GM12878 (cell line): ENCODE data around the gene TPO. TPM values are rescaled to one million over a fixed set of nuclear protein-coding genes. Genes with fewer than 3 reads are reported as not detected.

Experiments
- ATAC-seq: fragments of 200-7000 bp; cut with Tn5 transposase; 3 replicates; pipeline ENCODE4 v1.9.1; 2020; ENCODE audit warnings: mild to moderate bottlenecking, moderate library complexity
- BruUV-seq: library from RNA; stranded (reverse); fragments of 400-500 nt; replicated peaks from 2 replicates; lab custom pipeline; 2021; lab: Mats Ljungman, UMichigan
- CTCF ChIA-PET: fragments of 300-600 bp; sonication (Branson Sonifier 250); formaldehyde crosslinking; extraction: SDS; loops from one replicate; lab custom pipeline; 2021; ENCODE audit warnings: inconsistent platforms; lab: Yijun Ruan, JAX
- POLR2A ChIA-PET: fragments of 350-600 bp; formaldehyde crosslinking; extraction: SDS; loops from one replicate; lab custom pipeline; 2021; ENCODE audit warnings: inconsistent platforms; lab: Charles Lee
- RAD21 ChIA-PET: fragments of 300-600 bp; sonication (Branson Sonifier 250); formaldehyde crosslinking; loops from one replicate; lab custom pipeline; 2023; ENCODE audit warnings: antibody characterized with exemption; ENCODE audit not compliant: unreplicated experiment; lab: Charles Lee
- SMC1A ChIA-PET: fragments of 300-600 bp; sonication (Branson Sonifier 250); formaldehyde crosslinking; loops from one replicate; lab custom pipeline; 2023; ENCODE audit not compliant: unreplicated experiment, uncharacterized antibody; lab: Charles Lee
- DNase-seq: peaks from one replicate; pipeline ENCODE4 v3.0.0-alpha.2; 2011; ENCODE audit warnings: low read depth, low spot score
- FAIRE-seq: peaks from 3 replicates; lab custom pipeline; 2011; peaks lifted over from hg19 to GRCh38; lab: Jason Lieb, UNC
- H2AFZ ChIP-seq: 2 replicates; pipeline ENCODE4 v1.6.0; 2011; ENCODE audit warnings: low read depth, low read length, control low read depth; ENCODE audit not compliant: control insufficient read depth
- H3K27ac ChIP-seq: 2 replicates; pipeline ENCODE4 v1.5.1; 2011; ENCODE audit warnings: control low read depth; ENCODE audit not compliant: control insufficient read depth, insufficient read depth
- H3K27me3 ChIP-seq, 2 experiments: replicated peaks in 1 of 2; 2 replicates each; pipeline versions ENCODE4 v1.6.0 to v1.6.1; 2011; ENCODE audit warnings: low read length in 1 of 2; ENCODE audit not compliant: control insufficient read depth in 2 of 2, insufficient read depth in 2 of 2
- H3K36me3 ChIP-seq, 2 experiments: 2 replicates each; pipeline ENCODE4 v1.5.1; 2011; ENCODE audit warnings: low read length in 1 of 2; ENCODE audit not compliant: control insufficient read depth in 2 of 2, insufficient read depth in 2 of 2
- H3K4me1 ChIP-seq: 2 replicates; pipeline ENCODE4 v1.6.1; 2011; ENCODE audit warnings: mild to moderate bottlenecking, low read length, moderate library complexity, mixed read lengths; ENCODE audit not compliant: control insufficient read depth, insufficient read depth
- H3K4me2 ChIP-seq: 2 replicates; pipeline ENCODE4 v1.6.0; 2011; ENCODE audit warnings: control low read depth; ENCODE audit not compliant: control insufficient read depth, insufficient read depth
- H3K4me3 ChIP-seq: fragments of 200-600 bp; sonication (generic); 2 replicates; pipeline ENCODE4 v1.5.1; 2016
- H3K79me2 ChIP-seq: 2 replicates; pipeline ENCODE4 v1.6.0; 2011; ENCODE audit warnings: low read length; ENCODE audit not compliant: control insufficient read depth, insufficient read depth
- H3K9ac ChIP-seq: 2 replicates; pipeline ENCODE4 v1.8.0; 2011; ENCODE audit warnings: low read length, control low read depth, mixed read lengths; ENCODE audit not compliant: control insufficient read depth, insufficient read depth
- H3K9me3 ChIP-seq: replicated peaks from 3 replicates; pipeline ENCODE4 v1.5.1; 2011; ENCODE audit warnings: mild to moderate bottlenecking, low read length; ENCODE audit not compliant: control insufficient read depth, insufficient read depth
- H4K20me1 ChIP-seq: 2 replicates; pipeline ENCODE4 v1.6.0; 2011; ENCODE audit not compliant: control insufficient read depth, insufficient read depth
- ATF3 ChIP-seq: IDR thresholded peaks from 2 replicates; pipeline ENCODE4 v1.6.1; 2011; ENCODE audit warnings: low read depth, mild to moderate bottlenecking, low read length, moderate library complexity, borderline replicate concordance; ENCODE audit errors: extremely low read depth
- CBX3 ChIP-seq: fragments of 200-600 bp; sonication (generic); IDR thresholded peaks from 2 replicates; pipeline ENCODE4 v1.6.1; 2016; ENCODE audit warnings: low read depth, borderline replicate concordance
- FOS ChIP-seq: IDR thresholded peaks from 3 replicates; pipeline ENCODE4 v1.6.1; 2011; ENCODE audit warnings: borderline replicate concordance; ENCODE audit not compliant: insufficient read length; ENCODE audit errors: extremely low read depth
- KLF5 ChIP-seq: fragments of 450-650 bp; IDR thresholded peaks from 2 replicates; pipeline ENCODE4 v1.6.1; 2014; ENCODE audit warnings: mild to moderate bottlenecking; ENCODE audit not compliant: partially characterized antibody
- RELB ChIP-seq: fragments of 450-650 bp; IDR thresholded peaks from 2 replicates; pipeline ENCODE4 v1.6.1; 2017; ENCODE audit warnings: low read depth, mild to moderate bottlenecking, moderate library complexity
- ZBED1 ChIP-seq: IDR thresholded peaks from 2 replicates; pipeline ENCODE4 v1.6.1; 2016; ENCODE audit warnings: borderline replicate concordance
- ZBTB33 ChIP-seq: fragments of 450-650 bp; IDR thresholded peaks from 2 replicates; pipeline ENCODE4 v1.6.1; 2017; ENCODE audit warnings: mild to moderate bottlenecking
- WGBS: methylation state at CpG from one replicate; pipeline ENCODE4 v1.1.6; 2016; ENCODE audit warnings: low lambda C conversion rate; ENCODE audit not compliant: insufficient replicate concordance, insufficient coverage; ENCODE audit errors: missing lambda C conversion rate; 5-methylcytosine and 5-hydroxymethylcytosine counted together
- in situ Hi-C: fragments of 300-500 bp; cut with MboI; formaldehyde crosslinking; loops from 9 replicates; pipeline ENCODE4 v1.14.3; 2018; ENCODE audit warnings: mixed read lengths
- intact Hi-C: fragments of 100-400 bp; cut with micrococcal nuclease; formaldehyde crosslinking; loops from one replicate; pipeline ENCODE4 v1.14.2; 2022; ENCODE audit not compliant: unreplicated experiment
- polyA plus RNA-seq, 11 experiments: library from polyadenylated mRNA; depleted of rRNA in 4 of 11; unstranded in 6 of 11; stranded (reverse) in 5 of 11; fragments of >200 nt; fragmentation: Nextera tagmentation in 4 of 11; fragmentation: Illumina TruSeq in 1 of 11; extraction: Ambion mirVana in 4 of 11; extraction: Trizol in 1 of 11; gene quantifications; 1 replicate in 1 of 11; 2 replicates in 10 of 11; pipeline versions ENCODE4 v1.2.1 to v1.2.3, GENCODE V29; 2011 to 2016; ENCODE audit warnings: inconsistent platforms in 2 of 11, missing spikeins in 2 of 11, low read depth in 1 of 11
- total RNA-seq, 4 experiments: library from RNA; depleted of rRNA in 3 of 4; stranded (reverse); fragments of >200 nt in 3 of 4; fragmentation: Illumina TruSeq in 1 of 4; extraction: Trizol in 1 of 4; gene quantifications; 2 replicates each; pipeline versions ENCODE4 v1.2.1 to v1.2.3, GENCODE V29; 2013 to 2021

Gene TPO
- total and polyA plus RNA-seq, 10 of the 15 experiments (the other 5 are each of a cell fraction or from before 2014, with no cell fraction given): 0.07 to 0.11 TPM; not detected in 8

GRCh38 chr2:1502891-1503304 is 89.6 kb downstream of the TPO start:
- H4K20me1 ChIP-seq: no peaks in the 10 kb centered on the region
- no peaks in the 10 kb centered on the region for H3K79me2 ChIP-seq
- DNase-seq (no peak), FAIRE-seq (no peak), ATAC-seq (no peak)
- TF ChIP-seq FOS (no peak), RELB (no peak), ZBTB33 (no peak), ATF3 (no peak), KLF5 (no peak), ZBED1 (no peak), CBX3 (no peak)
- H3K9me3 ChIP-seq: no peaks in the 10 kb centered on the region
- in situ Hi-C loops: no loop called here
- no peak overlapping the region for H3K4me2 ChIP-seq
- no peak overlapping the region for H3K27ac ChIP-seq
- BruUV-seq: no TSS peak
- intact Hi-C loops: no loop called here
- no peaks in the 10 kb centered on the region for H3K36me3 ChIP-seq
- RAD21 ChIA-PET: no interaction called here
- no peak overlapping the region for H2AFZ ChIP-seq
- no peak overlapping the region for H3K9ac ChIP-seq
- SMC1A ChIA-PET: no interaction called here
- 62% methylated on average over 11 of the region's 15 CpGs for WGBS
- POLR2A ChIA-PET: no interaction called here
- CTCF ChIA-PET: no interaction called here
- no peaks in the 10 kb centered on the region for H3K27me3 ChIP-seq
- no peak overlapping the region for H3K4me3 ChIP-seq
- no peaks in the 10 kb centered on the region for H3K4me1 ChIP-seq
